GM23248 (cell line): ENCODE measurements around the gene CCL4. TPM values are rescaled to one million over a fixed set of nuclear protein-coding genes. Genes with fewer than 3 reads are reported as not detected.
"Not testable (repeated sequence)": the region's sequence is repeated elsewhere in the genome, so short reads cannot be mapped to it uniquely, and the experiment has no call there.

Experiments used
- DNase-seq: peaks from one replicate; pipeline ENCODE4 v3.0.0-alpha.2; 2015
- H2AFZ ChIP-seq: fragments of 200-600 bp; sonication (generic); 2 replicates; pipeline ENCODE4 v1.6.1; 2016; ENCODE audit warnings: antibody characterized with exemption
- H3F3A ChIP-seq: fragments of 200-600 bp; sonication (generic); 2 replicates; pipeline ENCODE4 v1.6.1; 2016; ENCODE audit warnings: mild to moderate bottlenecking, antibody characterized with exemption, mixed run types; ENCODE audit not compliant: insufficient read depth
- H3K27ac ChIP-seq: fragments of 200-600 bp; sonication (generic); 2 replicates; pipeline ENCODE4 v1.5.1; 2016; ENCODE audit warnings: mild to moderate bottlenecking
- H3K27me3 ChIP-seq: fragments of 200-600 bp; sonication (generic); replicated peaks from 2 replicates; pipeline ENCODE4 v1.6.1; 2016; ENCODE audit warnings: mild to moderate bottlenecking; ENCODE audit not compliant: insufficient read depth
- H3K36me3 ChIP-seq: fragments of 200-600 bp; sonication (generic); 2 replicates; pipeline ENCODE4 v1.6.1; 2016; ENCODE audit warnings: low read depth, mild to moderate bottlenecking
- H3K4me1 ChIP-seq: fragments of 200-600 bp; sonication (generic); 2 replicates; pipeline ENCODE4 v1.6.1; 2016; ENCODE audit warnings: mild to moderate bottlenecking; ENCODE audit not compliant: insufficient read depth
- H3K4me2 ChIP-seq: fragments of 200-600 bp; sonication (generic); one replicate; pipeline ENCODE4 v1.6.1; 2016; ENCODE audit warnings: mild to moderate bottlenecking; ENCODE audit not compliant: unreplicated experiment
- H3K4me3 ChIP-seq: fragments of 200-600 bp; sonication (generic); 2 replicates; pipeline ENCODE4 v1.5.1; 2016; ENCODE audit warnings: mild to moderate bottlenecking
- H3K79me2 ChIP-seq: fragments of 200-600 bp; sonication (generic); 2 replicates; pipeline ENCODE4 v1.6.1; 2016; ENCODE audit warnings: mild to moderate bottlenecking; ENCODE audit not compliant: insufficient read depth
- H3K9ac ChIP-seq: fragments of 200-600 bp; sonication (generic); 2 replicates; pipeline ENCODE4 v1.6.1; 2016; ENCODE audit warnings: mild to moderate bottlenecking
- H3K9me2 ChIP-seq: fragments of 200-600 bp; sonication (generic); 2 replicates; pipeline ENCODE4 v1.6.1; 2016; ENCODE audit warnings: mixed run types, mild to moderate bottlenecking, moderate library complexity; ENCODE audit not compliant: insufficient read depth
- H3K9me3 ChIP-seq: fragments of 200-600 bp; sonication (generic); one replicate; pipeline ENCODE4 v1.6.1; 2017; ENCODE audit warnings: low read depth
- H4K20me1 ChIP-seq: fragments of 200-600 bp; sonication (generic); 2 replicates; pipeline ENCODE4 v1.6.0; 2016; ENCODE audit not compliant: insufficient read depth
- EZH2 ChIP-seq: fragments of 200-600 bp; sonication (generic); IDR thresholded peaks from 2 replicates; pipeline ENCODE4 v1.6.1; 2018; ENCODE audit warnings: antibody characterized with exemption, mild to moderate bottlenecking; ENCODE audit not compliant: insufficient read depth, poor library complexity, severe bottlenecking
- EZH2phosphoT487 ChIP-seq: fragments of 200-600 bp; sonication (generic); IDR thresholded peaks from 2 replicates; pipeline ENCODE4 v1.6.1; 2018; ENCODE audit warnings: antibody characterized with exemption, moderate library complexity, mild to moderate bottlenecking, low read depth; ENCODE audit not compliant: insufficient read depth
- WGBS, 2 experiments: methylation state at CpG; one replicate each; pipeline ENCODE4 v1.1.6; 2015 to 2017; ENCODE audit warnings: low lambda C conversion rate in 2 of 2, low coverage in 1 of 2; ENCODE audit errors: missing lambda C conversion rate in 2 of 2; 5-methylcytosine and 5-hydroxymethylcytosine counted together
- in situ Hi-C: fragments of 300-500 bp; cut with MboI; formaldehyde crosslinking; loops from 2 replicates; pipeline ENCODE4 v1.15.0; 2020
- polyA plus RNA-seq: library from polyadenylated mRNA; unstranded; fragments of >200 nt; fragmentation: Nextera tagmentation; extraction: Ambion mirVana; gene quantifications from 2 replicates; pipeline ENCODE4 v1.2.1, GENCODE V29; 2016
- total RNA-seq: library from RNA; depleted of rRNA; stranded (reverse); fragments of >200 nt; shearing (Covaris generic); gene quantifications from 2 replicates; pipeline ENCODE4 v1.2.3, GENCODE V29; 2014; rRNA removed

Gene CCL4
- total RNA-seq (not detected in 2 replicates), polyA plus RNA-seq (not detected in 2 replicates)

DNA sequence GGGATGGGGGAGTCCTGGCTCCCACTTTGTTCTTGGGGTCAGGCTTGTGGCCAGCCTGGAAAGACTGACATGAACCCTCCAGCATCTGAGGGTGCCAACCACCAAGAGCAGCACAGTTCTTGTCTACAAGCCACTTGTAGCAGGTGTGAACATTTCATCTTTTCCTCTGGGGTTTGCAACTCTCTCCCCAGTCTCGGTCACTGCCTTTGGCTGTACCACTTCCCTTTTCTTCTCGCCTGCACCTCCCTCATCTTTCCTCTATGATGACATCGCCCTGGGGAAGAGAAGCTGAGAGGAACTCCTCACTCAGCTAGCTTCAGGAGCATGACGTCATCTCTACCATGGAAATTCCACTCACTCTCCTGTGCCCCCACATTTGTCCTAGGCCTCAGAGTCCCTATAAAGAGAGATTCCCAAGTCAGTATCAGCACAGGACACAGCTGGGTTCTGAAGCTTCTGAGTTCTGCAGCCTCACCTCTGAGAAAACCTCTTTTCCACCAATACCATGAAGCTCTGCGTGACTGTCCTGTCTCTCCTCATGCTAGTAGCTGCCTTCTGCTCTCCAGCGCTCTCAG lies at the start of gene CCL4:
TSS of gene CCL4 (plus strand) at position 427 of the 575 bp plus-strand sequence. CDS start at position 506, 79 bp downstream.
- H3K4me2 ChIP-seq, H3K27ac ChIP-seq, H3K9me3 ChIP-seq, H2AFZ ChIP-seq, H3K9me2 ChIP-seq, H3K4me3 ChIP-seq, H3K79me2 ChIP-seq, H3K36me3 ChIP-seq, H4K20me1 ChIP-seq, H3K9ac ChIP-seq, H3F3A ChIP-seq, H3K4me1 ChIP-seq, H3K27me3 ChIP-seq, DNase-seq, in situ Hi-C loops: not testable (repeated sequence)
- 35 to 46% methylated on average over 6 of the region's 6 CpGs for WGBS, 2 experiments

GRCh38 chr17:36055171-36055570 lies 48.5 kb upstream of the CCL4 start:
- Histone ChIP-seq H3K4me2 (no peak overlapping the region), H3K36me3 (no peaks in the 10 kb centered on the region), H2AFZ (no peak overlapping the region), H3K9me2 (no peaks in the 10 kb centered on the region), H3K9ac (no peak overlapping the region), H3K4me3 (no peak overlapping the region), H3K9me3 (no peaks in the 10 kb centered on the region), H3K4me1 (no peaks in the 10 kb centered on the region), H4K20me1 (no peaks in the 10 kb centered on the region), H3K27ac (no peak overlapping the region), H3K27me3 (no peaks in the 10 kb centered on the region), H3F3A (no peaks in the 10 kb centered on the region), H3K79me2 (no peaks in the 10 kb centered on the region)
- TF ChIP-seq EZH2 (no peak), EZH2phosphoT487 (no peak)
- in situ Hi-C loops: no loop called here
- no peak for DNase-seq
- 7 to 11% methylated on average over 2 of the region's 2 CpGs for WGBS, 2 experiments

- Histone ChIP-seq H3K79me2 (no peaks in the 10 kb centered on the region), H3K27me3 (no peaks in the 10 kb centered on the region), H3K4me1 (no peaks in the 10 kb centered on the region), H3K36me3 (no peaks in the 10 kb centered on the region), H4K20me1 (no peaks in the 10 kb centered on the region), H3K4me3 (no peak overlapping the region), H3K9me3 (no peaks in the 10 kb centered on the region), H2AFZ (no peak overlapping the region), H3K4me2 (no peak overlapping the region), H3F3A (no peaks in the 10 kb centered on the region), H3K27ac (no peak overlapping the region), H3K9ac (no peak overlapping the region), H3K9me2 (no peaks in the 10 kb centered on the region)
- DNase-seq: no peak
- TF ChIP-seq EZH2phosphoT487 (no peak), EZH2 (no peak)
- in situ Hi-C loops: no loop called here
- 35 to 38% methylated on average over 4 of the region's 4 CpGs for WGBS, 2 experiments
Measured at GRCh38 chr17:36055921-36056520, 47.6 kb upstream of the CCL4 start.

DNA sequence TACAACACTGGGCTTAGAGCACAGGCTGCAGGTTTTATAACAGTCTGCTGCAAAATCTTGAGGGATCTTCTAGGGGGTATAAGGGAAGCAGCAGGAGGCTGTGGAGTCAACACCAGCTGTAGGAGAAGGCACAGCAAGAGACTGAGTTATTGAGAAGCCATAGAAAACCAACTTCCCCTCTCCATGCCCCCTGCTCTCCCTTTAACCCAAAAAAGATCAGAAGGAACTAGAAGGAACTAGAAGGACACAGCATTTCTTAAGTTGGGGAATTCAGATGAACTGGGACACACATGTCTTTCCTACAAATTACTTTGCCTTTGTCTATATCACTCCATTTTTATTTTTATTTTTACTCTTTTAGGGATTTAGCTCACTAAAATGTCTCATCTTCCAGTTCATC lies 45.7 kb upstream of the CCL4 start:
- no peak overlapping the region for H3K4me2 ChIP-seq
- H3K9me3 ChIP-seq: no peaks in the 10 kb centered on the region
- no peak overlapping the region for H3K27ac ChIP-seq
- no peaks in the 10 kb centered on the region for H3F3A ChIP-seq
- H3K4me1 ChIP-seq: no peaks in the 10 kb centered on the region
- no peaks in the 10 kb centered on the region for H3K79me2 ChIP-seq
- H3K9ac ChIP-seq: no peak overlapping the region
- no peaks in the 10 kb centered on the region; the same call in 1 of the 2 replicates for H3K27me3 ChIP-seq
- H3K4me3 ChIP-seq: no peak overlapping the region
- no peak for DNase-seq
- TF ChIP-seq EZH2: no peak
- no peak for TF ChIP-seq EZH2phosphoT487
- no peaks in the 10 kb centered on the region for H4K20me1 ChIP-seq
- H3K36me3 ChIP-seq: no peaks in the 10 kb centered on the region
- no peaks in the 10 kb centered on the region for H3K9me2 ChIP-seq
- in situ Hi-C loops: no loop called here
- H2AFZ ChIP-seq: no peak overlapping the region

DNA sequence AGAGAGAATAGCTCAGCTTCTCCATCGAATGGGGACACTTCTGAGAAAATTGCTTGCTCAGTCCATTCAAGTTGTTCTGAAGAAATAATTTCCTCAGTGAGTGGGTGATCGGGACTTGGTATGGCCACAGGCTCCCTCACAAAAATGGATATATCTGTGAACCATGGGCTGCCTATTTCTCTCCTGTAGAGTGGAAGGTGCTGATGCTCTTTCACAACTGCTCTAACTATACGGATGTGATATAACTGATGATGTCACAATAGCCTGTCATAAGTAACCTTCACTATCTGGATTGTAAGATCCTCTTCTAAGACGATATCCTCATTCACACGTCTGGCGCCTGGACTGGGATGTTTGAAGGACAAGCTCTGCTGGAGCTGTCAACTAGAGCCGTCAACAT lies 44.2 kb upstream of the CCL4 start:
- Histone ChIP-seq H3K4me3 (no peak overlapping the region), H3K4me1 (no peaks in the 10 kb centered on the region), H3K27me3 (no peaks in the 10 kb centered on the region; the same call in 1 of the 2 replicates), H3K79me2 (no peaks in the 10 kb centered on the region), H3K27ac (no peak overlapping the region), H3K9me2 (no peaks in the 10 kb centered on the region), H3K4me2 (no peak overlapping the region), H3F3A (no peaks in the 10 kb centered on the region), H3K9me3 (no peaks in the 10 kb centered on the region), H3K36me3 (no peaks in the 10 kb centered on the region), H3K9ac (no peak overlapping the region), H2AFZ (no peak overlapping the region), H4K20me1 (no peaks in the 10 kb centered on the region)
- in situ Hi-C loops: no loop called here
- no peak for TF ChIP-seq EZH2
- TF ChIP-seq EZH2phosphoT487: no peak
- DNase-seq: no peak
- 33 to 40% methylated on average over 7 of the region's 7 CpGs for WGBS, 2 experiments
